HG03280 (cell line): ENCODE results near the gene ANAPC5.
"Not testable (repeated sequence)": the region's sequence is repeated elsewhere in the genome, so short reads cannot be mapped to it uniquely, and the experiment has no call there.

ENCODE experiments used
- ATAC-seq: cut with Tn5 transposase; IDR thresholded peaks from one replicate; pipeline ENCODE4 v1.9.1; 2021; ENCODE audit warnings: mild to moderate bottlenecking, moderate library complexity; ENCODE audit not compliant: unreplicated experiment

Gene ANAPC5

GRCh38 chr12:121323908-121324307 is 28.3 kb downstream of the ANAPC5 start:
- ATAC-seq: no peak

- ATAC-seq: no peak
These were observed 34.1 kb downstream of the ANAPC5 start for GRCh38 chr12:121318121-121318520.

- no peak for ATAC-seq
These were observed 37.8 kb downstream of the ANAPC5 start for GRCh38 chr12:121314431-121314830.

- ATAC-seq: not testable (repeated sequence)
These were observed 42.0 kb downstream of the ANAPC5 start for GRCh38 chr12:121310231-121310630.

- ATAC-seq: not testable (repeated sequence)
These were observed 44.8 kb downstream of the ANAPC5 start for GRCh38 chr12:121307397-121307796.

GRCh38 chr12:121304306-121304705 is 47.9 kb downstream of the ANAPC5 start:
- ATAC-seq: no peak

GRCh38 chr12:121301876-121302275 is 50.3 kb downstream of the ANAPC5 start:
- no peak for ATAC-seq

GRCh38 chr12:121300083-121300819 is 52.0 kb downstream of the ANAPC5 start:
- no peak for ATAC-seq

GRCh38 chr12:121299662-121300061 is 52.5 kb downstream of the ANAPC5 start:
- ATAC-seq: no peak

GRCh38 chr12:121298411-121298810 is 53.8 kb downstream of the ANAPC5 start:
- ATAC-seq: not testable (repeated sequence)

- ATAC-seq: no peak
These were observed 54.7 kb downstream of the ANAPC5 start for GRCh38 chr12:121297435-121297991.

- peak; percentile 83 for ATAC-seq
These were observed 55.4 kb downstream of the ANAPC5 start, which contains the start of gene CAMKK2 for GRCh38 chr12:121296618-121297434. TSS of gene CAMKK2 (minus strand) at chr12:121296709. CDS start at chr12:121274526, 22,183 bp downstream.

- ATAC-seq: no peak
These were observed 56.2 kb downstream of the ANAPC5 start for GRCh38 chr12:121295746-121296617.

GRCh38 chr12:121295116-121295745 is 57.0 kb downstream of the ANAPC5 start:
- ATAC-seq: no peak

GRCh38 chr12:121294151-121294889 is 57.9 kb downstream of the ANAPC5 start:
- no peak for ATAC-seq

GRCh38 chr12:121293603-121294002 is 58.6 kb downstream of the ANAPC5 start:
- ATAC-seq: no peak

- ATAC-seq: no peak
These were observed 61.8 kb downstream of the ANAPC5 start for GRCh38 chr12:121290410-121290809.

GRCh38 chr12:121289962-121290361 is 62.2 kb downstream of the ANAPC5 start:
- ATAC-seq: no peak

- ATAC-seq: no peak
These were observed 63.2 kb downstream of the ANAPC5 start for GRCh38 chr12:121288986-121289385.
